Measurements from ENCODE around the gene TNFAIP3. TPM values are rescaled to one million over a fixed set of nuclear protein-coding genes. Genes with fewer than 3 reads are reported as not detected.
"Not testable (repeated sequence)": the region's sequence is repeated elsewhere in the genome, so short reads cannot be mapped to it uniquely, and the experiment has no call there.

Gene TNFAIP3
- total RNA-seq, 1 donor from 2014 or later, result 56.3 TPM

DNA sequence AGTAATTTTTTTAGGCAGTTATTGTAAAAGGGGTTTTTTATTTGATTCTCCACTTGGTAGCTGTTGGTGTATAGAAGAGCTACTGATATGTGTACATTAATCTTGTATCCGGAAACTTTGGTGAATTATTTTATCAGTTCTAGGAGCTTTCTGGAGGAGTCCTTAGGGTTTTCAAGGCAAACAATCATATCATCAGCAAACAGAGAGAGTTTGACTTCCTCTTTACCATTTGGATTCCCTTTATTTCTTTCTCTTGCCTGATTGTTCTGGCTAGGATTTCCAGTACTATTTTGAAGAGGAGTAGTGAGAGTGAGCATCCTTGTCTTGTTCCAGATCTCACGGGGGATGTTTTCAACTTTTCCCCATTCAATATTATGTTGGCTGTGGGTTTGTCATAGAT, 28.0 kb upstream of the TNFAIP3 start:
- DNase-seq (ENCODE audit: low read depth), result no peak
- Histone ChIP-seq H3K36me3 (ENCODE audit: control insufficient read depth, insufficient read depth, low read length) (no peaks in the 10 kb centered on the region), H3K4me3 (ENCODE audit: low read depth, low read length) (no peak overlapping the region), H3K27me3 (ENCODE audit: control insufficient read depth, insufficient read depth, low read length) (no peaks in the 10 kb centered on the region)
- TF ChIP-seq, protein P1, sequence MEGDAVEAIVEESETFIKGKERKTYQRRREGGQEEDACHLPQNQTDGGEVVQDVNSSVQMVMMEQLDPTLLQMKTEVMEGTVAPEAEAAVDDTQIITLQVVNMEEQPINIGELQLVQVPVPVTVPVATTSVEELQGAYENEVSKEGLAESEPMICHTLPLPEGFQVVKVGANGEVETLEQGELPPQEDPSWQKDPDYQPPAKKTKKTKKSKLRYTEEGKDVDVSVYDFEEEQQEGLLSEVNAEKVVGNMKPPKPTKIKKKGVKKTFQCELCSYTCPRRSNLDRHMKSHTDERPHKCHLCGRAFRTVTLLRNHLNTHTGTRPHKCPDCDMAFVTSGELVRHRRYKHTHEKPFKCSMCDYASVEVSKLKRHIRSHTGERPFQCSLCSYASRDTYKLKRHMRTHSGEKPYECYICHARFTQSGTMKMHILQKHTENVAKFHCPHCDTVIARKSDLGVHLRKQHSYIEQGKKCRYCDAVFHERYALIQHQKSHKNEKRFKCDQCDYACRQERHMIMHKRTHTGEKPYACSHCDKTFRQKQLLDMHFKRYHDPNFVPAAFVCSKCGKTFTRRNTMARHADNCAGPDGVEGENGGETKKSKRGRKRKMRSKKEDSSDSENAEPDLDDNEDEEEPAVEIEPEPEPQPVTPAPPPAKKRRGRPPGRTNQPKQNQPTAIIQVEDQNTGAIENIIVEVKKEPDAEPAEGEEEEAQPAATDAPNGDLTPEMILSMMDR (IDR thresholded peaks at IDR 0.05; ENCODE audit: insufficient read depth, low read length, poor library complexity, severe bottlenecking), result no peak

DNA sequence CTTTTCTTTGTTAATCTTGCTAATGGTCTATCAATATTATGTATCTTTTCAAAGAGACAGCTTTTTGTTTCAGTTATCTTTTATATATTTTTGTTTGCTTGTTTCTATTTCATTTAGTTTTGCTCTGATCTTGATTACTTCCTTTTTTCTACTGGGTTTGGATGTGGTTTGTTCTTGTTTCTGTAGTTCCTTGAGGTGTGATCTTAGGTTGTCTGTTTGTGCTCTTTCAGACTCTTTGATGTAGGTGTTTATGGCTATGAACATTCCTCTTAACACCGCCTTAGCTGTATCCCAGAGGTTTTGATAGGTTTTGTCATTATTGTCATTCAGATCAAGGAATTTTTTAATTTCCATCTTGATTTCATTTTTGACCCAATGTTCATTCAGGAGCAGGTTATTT, 26.8 kb upstream of the TNFAIP3 start:
- Histone ChIP-seq H3K36me3 (ENCODE audit: control insufficient read depth, insufficient read depth, low read length) (no peaks in the 10 kb centered on the region), H3K4me3 (ENCODE audit: low read depth, low read length) (no peak overlapping the region), H3K27me3 (ENCODE audit: control insufficient read depth, insufficient read depth, low read length) (no peaks in the 10 kb centered on the region)
- DNase-seq (ENCODE audit: low read depth), result no peak
- TF ChIP-seq, protein P1 (IDR thresholded peaks at IDR 0.05; ENCODE audit: insufficient read depth, low read length, poor library complexity, severe bottlenecking), result no peak

DNA sequence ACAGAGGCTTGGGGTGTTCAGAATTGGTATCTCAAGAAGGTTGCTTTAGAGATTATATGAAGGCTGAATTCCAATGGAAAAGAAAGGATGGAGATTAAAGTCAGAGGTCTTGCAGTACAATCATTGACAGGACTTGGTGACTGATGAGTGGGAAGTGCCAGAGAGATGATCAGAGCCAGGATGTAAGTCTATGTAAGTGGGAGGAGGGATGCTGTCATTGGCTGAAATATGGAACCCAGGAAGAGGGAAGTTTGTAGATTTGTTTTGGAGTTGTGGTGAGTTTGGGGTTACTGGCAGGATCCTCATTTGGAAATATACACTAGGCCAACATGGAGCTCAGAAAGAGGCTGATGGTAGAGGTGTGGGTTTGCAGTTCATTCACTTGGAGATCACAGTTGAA, 23.8 kb upstream of the TNFAIP3 start:
- no peaks in the 10 kb centered on the region for H3K36me3 ChIP-seq (ENCODE audit: control insufficient read depth, insufficient read depth, low read length)
- H3K27me3 ChIP-seq (ENCODE audit: control insufficient read depth, insufficient read depth, low read length), result no peaks in the 10 kb centered on the region
- no peak for DNase-seq (ENCODE audit: low read depth)
- no peak overlapping the region for H3K4me3 ChIP-seq (ENCODE audit: low read depth, low read length)
- TF ChIP-seq, protein P1 (IDR thresholded peaks at IDR 0.05; ENCODE audit: insufficient read depth, low read length, poor library complexity, severe bottlenecking), result no peak

DNA sequence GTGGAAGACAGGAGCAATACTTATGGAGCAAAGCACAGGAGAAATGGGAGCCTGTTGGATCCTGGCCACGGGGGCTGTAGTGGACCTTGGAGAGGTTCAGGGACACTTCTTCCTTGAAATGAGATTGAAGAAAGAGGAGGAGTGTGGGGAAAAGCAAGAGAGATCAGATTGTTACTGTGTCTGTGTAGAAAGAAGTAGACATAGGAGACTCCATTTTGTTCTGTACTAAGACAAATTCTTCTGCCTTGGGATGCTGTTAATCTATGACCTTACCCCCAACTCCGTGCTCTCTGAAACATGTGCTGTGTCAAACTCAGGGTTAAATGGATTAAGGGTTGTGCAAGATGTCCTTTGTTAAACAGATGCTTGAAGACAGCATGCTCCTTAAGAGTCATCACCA, 22.7 kb upstream of the TNFAIP3 start:
- H3K4me3 ChIP-seq (ENCODE audit: low read depth, low read length); H3K27me3 ChIP-seq (ENCODE audit: control insufficient read depth, insufficient read depth, low read length); H3K36me3 ChIP-seq (ENCODE audit: control insufficient read depth, insufficient read depth, low read length); DNase-seq (ENCODE audit: low read depth): not testable (repeated sequence)

DNA sequence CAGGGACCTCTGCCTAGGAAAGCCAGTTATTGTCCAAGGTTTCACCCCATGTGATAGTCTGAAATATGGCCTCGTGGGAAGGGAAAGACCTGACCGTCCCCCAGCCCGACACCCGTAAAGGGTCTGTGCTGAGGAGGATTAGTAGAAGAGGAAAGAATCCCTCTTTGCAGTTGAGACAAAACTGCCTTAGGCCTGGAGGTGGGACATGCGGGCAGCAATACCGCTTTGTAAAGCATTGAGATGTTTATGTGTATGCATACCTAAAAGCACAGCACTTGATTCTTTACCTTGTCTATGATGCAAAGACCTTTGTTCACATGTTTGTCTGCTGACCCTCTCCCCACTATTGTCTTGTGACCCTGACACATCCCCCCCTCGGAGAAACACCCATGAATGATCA, 22.3 kb upstream of the TNFAIP3 start:
- not testable (repeated sequence) for DNase-seq (ENCODE audit: low read depth); H3K36me3 ChIP-seq (ENCODE audit: control insufficient read depth, insufficient read depth, low read length)

DNA sequence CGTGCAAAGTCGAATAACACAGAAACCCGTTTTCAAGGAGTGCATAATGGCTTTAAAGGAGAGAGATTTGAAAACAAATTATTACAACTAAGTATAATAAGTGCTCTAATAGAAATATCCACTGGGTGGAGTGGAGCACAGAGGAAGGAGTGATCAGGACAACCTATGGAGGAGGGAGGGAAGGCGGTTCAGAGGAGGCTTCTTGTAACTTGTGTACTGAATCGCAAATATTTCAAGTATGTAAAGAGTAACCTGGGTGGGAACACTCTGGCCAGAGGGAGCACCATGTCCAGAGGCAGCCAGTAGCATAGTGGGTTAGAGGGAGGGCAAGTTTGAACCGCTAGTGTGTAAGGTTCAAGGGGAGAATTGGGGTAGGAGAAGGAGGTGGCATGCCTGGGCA, 21.6 kb upstream of the TNFAIP3 start:
- H3K27me3 ChIP-seq (ENCODE audit: control insufficient read depth, insufficient read depth, low read length), result no peaks in the 10 kb centered on the region
- TF ChIP-seq, protein P1 (IDR thresholded peaks at IDR 0.05; ENCODE audit: insufficient read depth, low read length, poor library complexity, severe bottlenecking), result no peak
- no peak overlapping the region for H3K4me3 ChIP-seq (ENCODE audit: low read depth, low read length)
- H3K36me3 ChIP-seq (ENCODE audit: control insufficient read depth, insufficient read depth, low read length), result no peaks in the 10 kb centered on the region
- no peak for DNase-seq (ENCODE audit: low read depth)

More for the DNA sequence above, 22.3 kb upstream of the TNFAIP3 start:
- not testable (repeated sequence) for H3K27me3 ChIP-seq (ENCODE audit: control insufficient read depth, insufficient read depth, low read length); H3K4me3 ChIP-seq (ENCODE audit: low read depth, low read length)

DNA sequence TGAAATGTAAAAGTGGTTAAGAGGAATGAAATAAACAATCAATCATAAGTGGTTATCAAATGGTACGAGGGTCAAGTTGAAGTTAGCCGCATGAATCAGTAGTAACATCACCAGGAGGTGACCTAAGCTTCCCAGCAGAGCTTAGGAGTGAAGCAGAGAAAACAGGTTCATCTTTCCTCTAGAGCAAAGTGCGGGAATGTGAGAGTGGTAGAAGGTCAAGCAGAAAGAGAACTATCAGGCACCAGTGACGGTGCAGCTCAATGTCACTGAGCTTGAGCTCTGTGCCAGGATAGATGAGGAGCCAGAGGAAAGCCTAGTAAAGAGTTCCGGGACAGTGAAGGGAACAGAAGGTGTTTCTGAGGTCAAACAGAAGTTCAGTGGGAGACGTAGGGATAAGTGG, 20.8 kb upstream of the TNFAIP3 start:
- no peak overlapping the region for H3K4me3 ChIP-seq (ENCODE audit: low read depth, low read length)
- TF ChIP-seq, protein P1 (IDR thresholded peaks at IDR 0.05; ENCODE audit: insufficient read depth, low read length, poor library complexity, severe bottlenecking), result no peak
- no peak for DNase-seq (ENCODE audit: low read depth)

More for the DNA sequence above, 20.8 kb upstream of the TNFAIP3 start:
- H3K27me3 ChIP-seq (ENCODE audit: control insufficient read depth, insufficient read depth, low read length), result no peaks in the 10 kb centered on the region
- H3K36me3 ChIP-seq (ENCODE audit: control insufficient read depth, insufficient read depth, low read length), result no peaks in the 10 kb centered on the region
